Vagina (tissue), 2 donors: ENCODE results near the gene CMTM3. TPM values are rescaled to one million over a fixed set of nuclear protein-coding genes. Genes with fewer than 3 reads are reported as not detected.
"Not testable (repeated sequence)": the region's sequence is repeated elsewhere in the genome, so short reads cannot be mapped to it uniquely, and the experiment has no call there.

ENCODE experiments used
- DNase-seq, 2 donors: peaks; one replicate each; pipeline ENCODE4 v3.0.0-alpha.2; 2017; ENCODE audit errors: extremely low spot score in 2 of 2
- H3K27ac ChIP-seq: fragments of 200-600 bp; sonication (generic); one replicate; pipeline ENCODE4 v1.5.1; 2019
- H3K27me3 ChIP-seq: fragments of 200-600 bp; sonication (generic); one replicate; pipeline ENCODE4 v1.5.1; 2019
- H3K36me3 ChIP-seq, 2 donors: fragments of 200-600 bp; sonication (generic); one replicate each; pipeline ENCODE4 v1.5.1; 2017 to 2019
- H3K4me1 ChIP-seq: fragments of 200-600 bp; sonication (generic); one replicate; pipeline ENCODE4 v1.5.1; 2019
- H3K4me3 ChIP-seq, 2 donors: fragments of 200-600 bp; sonication (generic); 1 replicate in 1 of 2; 2 replicates in 1 of 2; pipeline ENCODE4 v1.5.1; 2016 to 2019
- H3K9me3 ChIP-seq: fragments of 200-600 bp; sonication (generic); one replicate; pipeline ENCODE4 v1.5.1; 2019
- CTCF ChIP-seq, 3 experiments: fragments of 450-650 bp in 2 of 3; fragments of 200-600 bp in 1 of 3; sonication (generic) in 1 of 3; IDR thresholded peaks; one replicate each; pipeline ENCODE4 v1.5.1; 2017 to 2019; ENCODE audit warnings: antibody characterized with exemption in 3 of 3, mild to moderate bottlenecking in 2 of 3, moderate library complexity in 2 of 3
- POLR2A ChIP-seq, 2 donors: fragments of 450-650 bp; IDR thresholded peaks; one replicate each; pipeline ENCODE4 v1.6.1; 2017; ENCODE audit warnings: antibody characterized with exemption in 2 of 2, mild to moderate bottlenecking in 2 of 2, moderate library complexity in 2 of 2
- POLR2AphosphoS5 ChIP-seq, 2 donors: sonication (generic); formaldehyde crosslinking; IDR thresholded peaks; one replicate each; pipeline ENCODE4 v1.9.0; 2017; ENCODE audit warnings: antibody characterized with exemption in 2 of 2, mild to moderate bottlenecking in 2 of 2, low read depth in 1 of 2; ENCODE audit not compliant: insufficient read depth in 1 of 2
- intact Hi-C: fragments of 100-400 bp; cut with DNase I; formaldehyde crosslinking; loops from one replicate; pipeline ENCODE4 v1.15.1; 2023
- total RNA-seq: library from RNA; depleted of rRNA; stranded (reverse); fragments of >200 nt; gene quantifications from one replicate; pipeline ENCODE4 v1.2.3, GENCODE V29; 2016

Gene CMTM3
- total RNA-seq, 1 donor from 2014 or later, result 47.9 TPM

DNA sequence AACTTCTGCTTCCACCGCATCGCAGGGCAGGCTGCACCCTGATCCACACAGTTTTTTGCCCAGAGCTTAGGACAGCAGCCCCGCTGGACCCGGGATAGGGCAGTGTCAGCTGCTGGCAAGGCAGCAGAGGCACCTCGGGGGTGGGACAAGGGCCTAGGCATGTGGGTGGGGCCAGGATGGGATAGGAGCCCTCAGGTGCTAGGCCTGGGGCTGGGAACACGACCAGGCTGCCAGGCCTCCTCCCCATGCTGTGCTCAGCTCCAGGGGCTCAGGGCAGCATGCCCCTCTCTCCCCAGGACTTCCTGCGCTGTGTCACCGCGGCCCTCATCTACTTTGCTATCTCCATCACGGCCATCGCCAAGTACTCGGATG is 4.6 kb downstream of the CMTM3 start:
- H3K4me3 ChIP-seq, result no peak overlapping the region
- no peaks in the 10 kb centered on the region for H3K9me3 ChIP-seq
- H3K27me3 ChIP-seq, result no peaks in the 10 kb centered on the region
- peaks cover 39% of the 10 kb centered on the region for H3K4me1 ChIP-seq
- intact Hi-C loops, result loop anchor here (10.0 kb wide), 2 partner anchors 84 to 124 kb away; no protein-coding TSS in a partner anchor
- DNase-seq, result no peak
- H3K27ac ChIP-seq, result no peak overlapping the region
- TF ChIP-seq POLR2AphosphoS5 (IDR thresholded peaks at IDR 0.05; ENCODE audit: insufficient read depth in 1 of 2, low read depth in 1 of 2), result no peak
- no peak for TF ChIP-seq CTCF (IDR thresholded peaks at IDR 0.05)
- TF ChIP-seq POLR2A (IDR thresholded peaks at IDR 0.05), result no peak
- H3K36me3 ChIP-seq, result peaks cover 0 to 45% of the 10 kb centered on the region in 2 donors

GRCh38 chr16:66610111-66610820 is 5.8 kb downstream of the CMTM3 start:
- no peak for DNase-seq
- Histone ChIP-seq H3K36me3 (peaks cover 0 to 45% of the 10 kb centered on the region in 2 donors), H3K9me3 (no peaks in the 10 kb centered on the region), H3K27me3 (no peaks in the 10 kb centered on the region), H3K4me1 (peaks cover 34% of the 10 kb centered on the region), H3K4me3 (no peak overlapping the region), H3K27ac (no peak overlapping the region)
- intact Hi-C loops, result loop anchor here (10.0 kb wide), 1 partner anchor 255 kb away; no protein-coding TSS in a partner anchor
- TF ChIP-seq CTCF (IDR thresholded peaks at IDR 0.05) (no peak), POLR2A (IDR thresholded peaks at IDR 0.05) (no peak), POLR2AphosphoS5 (IDR thresholded peaks at IDR 0.05; ENCODE audit: insufficient read depth in 1 of 2, low read depth in 1 of 2) (no peak)

GRCh38 chr16:66611911-66612310 is 7.4 kb downstream of the CMTM3 start:
- DNase-seq, H3K4me3 ChIP-seq, H3K27me3 ChIP-seq, H3K27ac ChIP-seq, H3K9me3 ChIP-seq: not testable (repeated sequence)
- Histone ChIP-seq H3K36me3 (peaks cover 0 to 45% of the 10 kb centered on the region in 2 donors), H3K4me1 (peaks cover 18% of the 10 kb centered on the region)
- intact Hi-C loops, result loop anchor here (10.0 kb wide), 1 partner anchor 253 kb away; no protein-coding TSS in a partner anchor

GRCh38 chr16:66612422-66612821 is 7.9 kb downstream of the CMTM3 start:
- H3K9me3 ChIP-seq, result no peaks in the 10 kb centered on the region
- H3K4me1 ChIP-seq, result peaks cover 20% of the 10 kb centered on the region
- H3K27ac ChIP-seq, result no peak overlapping the region
- TF ChIP-seq POLR2A (IDR thresholded peaks at IDR 0.05) (no peak), POLR2AphosphoS5 (IDR thresholded peaks at IDR 0.05; ENCODE audit: insufficient read depth in 1 of 2, low read depth in 1 of 2) (no peak), CTCF (IDR thresholded peaks at IDR 0.05) (no peak)
- DNase-seq, result no peak
- no peaks in the 10 kb centered on the region for H3K27me3 ChIP-seq
- peaks cover 0 to 45% of the 10 kb centered on the region in 2 donors for H3K36me3 ChIP-seq
- intact Hi-C loops, result loop anchor here (10.0 kb wide), 1 partner anchor 252 kb away; no protein-coding TSS in a partner anchor
- H3K4me3 ChIP-seq, result no peak overlapping the region

- H3K9me3 ChIP-seq, result no peaks in the 10 kb centered on the region
- peaks cover 0 to 42% of the 10 kb centered on the region in 2 donors for H3K36me3 ChIP-seq
- H3K4me1 ChIP-seq, result peaks cover 23% of the 10 kb centered on the region
- DNase-seq, result no peak
- TF ChIP-seq POLR2AphosphoS5 (IDR thresholded peaks at IDR 0.05; ENCODE audit: insufficient read depth in 1 of 2, low read depth in 1 of 2) (no peak), POLR2A (IDR thresholded peaks at IDR 0.05) (no peak), CTCF (IDR thresholded peaks at IDR 0.05) (no peak)
- no peaks in the 10 kb centered on the region for H3K27me3 ChIP-seq
- no peak overlapping the region for H3K4me3 ChIP-seq
- H3K27ac ChIP-seq, result no peak overlapping the region
- intact Hi-C loops, result loop anchor here (10.0 kb wide), 1 partner anchor 251 kb away; no protein-coding TSS in a partner anchor
Measured at GRCh38 chr16:66614161-66614802, 9.8 kb downstream of the CMTM3 start.
